HG03108 (cell line): ENCODE data around the gene OSBPL6.
A peak's percentile ranks its signal among the peaks of the same experiment; 100 is the strongest.

Experiments used
- ATAC-seq: cut with Tn5 transposase; IDR thresholded peaks from one replicate; pipeline ENCODE4 v1.9.1; 2021; ENCODE audit warnings: moderate library complexity; ENCODE audit not compliant: unreplicated experiment

OSBPL6 gene

GRCh38 chr2:178426388-178426787 is 232.1 kb downstream of the OSBPL6 start:
- ATAC-seq = no peak

DNA sequence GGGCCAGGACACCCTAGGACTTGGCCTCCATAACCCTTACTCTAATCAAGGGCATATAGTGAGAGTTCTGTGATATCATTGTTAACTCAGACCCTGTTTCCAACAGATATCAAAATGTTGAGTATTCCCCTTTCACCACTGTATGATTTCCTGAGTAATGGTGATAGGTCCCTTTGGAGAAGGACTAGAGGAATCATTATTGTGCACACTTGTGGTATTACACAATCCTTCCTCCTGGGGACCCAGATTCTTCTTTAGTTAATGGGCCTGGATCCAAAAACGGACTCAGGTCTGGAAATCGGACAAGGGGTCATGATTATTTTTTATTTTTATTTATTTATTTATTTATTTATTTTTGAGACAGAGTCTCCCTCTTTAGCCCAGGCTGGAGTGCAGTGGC is 233.1 kb downstream of the OSBPL6 start:
- ATAC-seq = no peak

GRCh38 chr2:178428396-178428806 is 234.1 kb downstream of the OSBPL6 start:
- no peak for ATAC-seq

- ATAC-seq = no peak
Measured at GRCh38 chr2:178429336-178429735, 235.0 kb downstream of the OSBPL6 start.

- ATAC-seq = no peak
Measured at GRCh38 chr2:178436662-178437061, 242.3 kb downstream of the OSBPL6 start.

GRCh38 chr2:178441426-178441825 is 247.1 kb downstream of the OSBPL6 start:
- no peak for ATAC-seq

DNA sequence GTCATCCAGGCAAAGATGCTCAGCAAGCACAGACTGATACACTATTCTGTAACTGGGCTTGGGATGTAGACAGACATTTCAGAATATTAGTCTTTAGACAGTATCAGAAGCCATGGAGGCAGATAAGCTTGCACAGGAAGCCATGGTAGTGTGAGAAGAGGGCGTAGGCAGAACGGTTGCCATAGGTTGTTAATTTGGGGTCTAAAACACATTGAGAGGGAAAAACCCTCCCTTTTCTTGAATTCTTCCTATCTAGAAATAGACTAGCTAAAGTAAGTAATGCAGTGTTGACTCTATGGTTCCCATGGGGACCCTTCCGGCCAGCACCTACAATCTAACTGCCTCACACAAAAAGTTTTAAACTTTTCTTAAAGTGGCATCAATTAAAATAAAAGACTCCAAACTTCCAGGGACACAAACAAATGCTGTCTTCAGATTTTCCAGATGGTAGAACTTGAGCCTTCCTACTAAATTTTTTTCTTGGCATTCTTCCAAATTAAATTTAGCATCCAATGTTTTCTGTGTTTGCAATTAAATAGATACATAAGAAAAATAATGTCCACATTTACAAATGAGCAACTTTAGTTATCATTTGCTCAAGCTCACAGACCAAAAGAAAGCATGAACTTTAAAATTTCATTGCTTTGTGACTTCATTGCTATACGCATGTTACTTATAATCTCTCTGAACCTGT is 254.8 kb downstream of the OSBPL6 start:
- no peak for ATAC-seq

- ATAC-seq = peak; percentile 1
Measured at GRCh38 chr2:178449700-178450523, 255.6 kb downstream of the OSBPL6 start.

GRCh38 chr2:178450524-178450773 is 256.1 kb downstream of the OSBPL6 start:
- peak; percentile 43 for ATAC-seq

- ATAC-seq = peak; percentile 85
Measured at GRCh38 chr2:178450774-178451525, 256.6 kb downstream of the OSBPL6 start, which contains the start of the genes PJVK and PRKRA. TSS of gene PJVK (plus strand) at chr2:178451378. CDS start at chr2:178453410, 2,032 bp downstream. TSS of gene PRKRA (minus strand) at chr2:178451175. CDS start at chr2:178451030, 145 bp downstream.

DNA sequence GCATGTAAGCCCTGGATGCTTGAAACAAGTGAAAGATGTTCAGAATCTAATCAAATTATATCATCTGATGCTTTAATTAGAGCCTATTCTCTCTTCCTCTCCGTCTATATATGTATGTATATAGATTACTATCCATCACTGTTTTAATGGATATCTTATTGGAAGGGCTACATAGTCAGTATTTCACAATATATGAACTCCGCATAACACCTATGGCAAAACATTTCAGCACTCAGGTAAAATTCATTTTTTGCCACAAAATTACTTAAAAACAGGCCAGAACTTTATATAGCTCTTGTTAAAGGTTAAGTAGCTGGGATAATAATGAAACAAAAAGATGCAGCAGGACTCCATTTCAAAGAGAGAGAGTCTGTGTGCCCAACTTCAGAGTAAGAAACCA is 258.0 kb downstream of the OSBPL6 start:
- no peak for ATAC-seq
